ENCODE measurements around the gene COBL.

DNA sequence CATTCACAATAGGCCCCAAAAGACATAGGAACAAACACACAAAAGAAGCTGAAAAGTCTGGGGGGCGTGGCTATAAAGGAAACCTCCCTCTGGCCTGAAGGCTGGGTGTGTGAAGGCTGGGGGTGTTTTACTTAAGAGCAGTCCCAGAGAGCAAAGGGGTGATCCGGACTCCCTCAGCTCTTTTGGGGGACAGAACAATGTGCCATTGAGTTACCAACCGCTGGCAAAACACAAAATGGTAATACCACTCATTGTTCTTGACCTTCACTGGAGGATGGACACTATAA is 189.0 kb downstream of the COBL start:
- TF ChIP-seq, protein P1, sequence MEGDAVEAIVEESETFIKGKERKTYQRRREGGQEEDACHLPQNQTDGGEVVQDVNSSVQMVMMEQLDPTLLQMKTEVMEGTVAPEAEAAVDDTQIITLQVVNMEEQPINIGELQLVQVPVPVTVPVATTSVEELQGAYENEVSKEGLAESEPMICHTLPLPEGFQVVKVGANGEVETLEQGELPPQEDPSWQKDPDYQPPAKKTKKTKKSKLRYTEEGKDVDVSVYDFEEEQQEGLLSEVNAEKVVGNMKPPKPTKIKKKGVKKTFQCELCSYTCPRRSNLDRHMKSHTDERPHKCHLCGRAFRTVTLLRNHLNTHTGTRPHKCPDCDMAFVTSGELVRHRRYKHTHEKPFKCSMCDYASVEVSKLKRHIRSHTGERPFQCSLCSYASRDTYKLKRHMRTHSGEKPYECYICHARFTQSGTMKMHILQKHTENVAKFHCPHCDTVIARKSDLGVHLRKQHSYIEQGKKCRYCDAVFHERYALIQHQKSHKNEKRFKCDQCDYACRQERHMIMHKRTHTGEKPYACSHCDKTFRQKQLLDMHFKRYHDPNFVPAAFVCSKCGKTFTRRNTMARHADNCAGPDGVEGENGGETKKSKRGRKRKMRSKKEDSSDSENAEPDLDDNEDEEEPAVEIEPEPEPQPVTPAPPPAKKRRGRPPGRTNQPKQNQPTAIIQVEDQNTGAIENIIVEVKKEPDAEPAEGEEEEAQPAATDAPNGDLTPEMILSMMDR (IDR thresholded peaks at IDR 0.05): no peak
- TF ChIP-seq POLR2A (IDR thresholded peaks at IDR 0.05): no peak
